Keratinocyte (primary cell): Measurements from ENCODE around the gene TENT4B. TPM values are rescaled to one million over a fixed set of nuclear protein-coding genes. Genes with fewer than 3 reads are reported as not detected.

Source experiments
- DNase-seq: peaks from one replicate; pipeline ENCODE4 v3.0.0-alpha.2; 2011; ENCODE audit warnings: low read depth, missing footprints, low spot score
- FAIRE-seq: peaks from 2 replicates; lab custom pipeline; 2011; peaks lifted over from hg19 to GRCh38; lab: Jason Lieb, UNC
- H2AFZ ChIP-seq: 2 replicates; pipeline ENCODE4 v1.6.0; 2012; ENCODE audit warnings: low read length, control low read depth, inconsistent platforms; ENCODE audit not compliant: control insufficient read depth
- H3K27ac ChIP-seq: 2 replicates; pipeline ENCODE4 v1.5.1; 2011; ENCODE audit warnings: low read length; ENCODE audit not compliant: control insufficient read depth, insufficient read depth
- H3K27me3 ChIP-seq: 3 replicates; pipeline ENCODE4 v1.6.0; 2011; ENCODE audit warnings: low read length; ENCODE audit not compliant: control insufficient read depth, insufficient read depth; ENCODE audit errors: extremely low read depth
- H3K36me3 ChIP-seq, 2 experiments: 2 replicates in 1 of 2; 3 replicates in 1 of 2; pipeline ENCODE4 v1.5.1; 2011; ENCODE audit warnings: low read length in 2 of 2, mild to moderate bottlenecking in 1 of 2; ENCODE audit not compliant: control insufficient read depth in 2 of 2, insufficient read depth in 2 of 2; ENCODE audit errors: extremely low read depth in 1 of 2
- H3K4me1 ChIP-seq: 3 replicates; pipeline ENCODE4 v1.5.1; 2011; ENCODE audit warnings: low read length; ENCODE audit not compliant: control insufficient read depth, insufficient read depth; ENCODE audit errors: extremely low read depth
- H3K4me2 ChIP-seq: 3 replicates; pipeline ENCODE4 v1.6.0; 2011; ENCODE audit warnings: low read depth, low read length; ENCODE audit not compliant: control insufficient read depth, insufficient read depth; ENCODE audit errors: extremely low read depth
- H3K4me3 ChIP-seq, 3 experiments: fragments of 200-600 bp in 1 of 3; sonication (generic) in 1 of 3; 2 replicates in 2 of 3; 3 replicates in 1 of 3; pipeline ENCODE4 v1.5.1; 2011 to 2016; ENCODE audit warnings: low read length in 3 of 3, mild to moderate bottlenecking in 3 of 3, control low read depth in 2 of 3, inconsistent platforms in 1 of 3, low read depth in 1 of 3, mixed read lengths in 1 of 3, mixed run types in 1 of 3, moderate library complexity in 1 of 3; ENCODE audit not compliant: control insufficient read depth in 2 of 3, insufficient read depth in 2 of 3; ENCODE audit errors: extremely low read depth in 1 of 3
- H3K79me2 ChIP-seq: 2 replicates; pipeline ENCODE4 v1.6.0; 2012; ENCODE audit warnings: low read length; ENCODE audit not compliant: control insufficient read depth, insufficient read depth
- H3K9ac ChIP-seq: 3 replicates; pipeline ENCODE4 v1.6.0; 2011; ENCODE audit warnings: low read length; ENCODE audit not compliant: control insufficient read depth, insufficient read depth; ENCODE audit errors: extremely low read depth
- H3K9me1 ChIP-seq: 3 replicates; pipeline ENCODE4 v1.6.0; 2011; ENCODE audit warnings: low read length; ENCODE audit not compliant: control insufficient read depth, insufficient read depth; ENCODE audit errors: extremely low read depth
- H3K9me3 ChIP-seq: 2 replicates; pipeline ENCODE4 v1.5.1; 2012; ENCODE audit warnings: low read depth, low read length; ENCODE audit not compliant: control insufficient read depth
- H4K20me1 ChIP-seq: 3 replicates; pipeline ENCODE4 v1.6.0; 2011; ENCODE audit warnings: low read length; ENCODE audit not compliant: control insufficient read depth, insufficient read depth; ENCODE audit errors: extremely low read depth
- CTCF ChIP-seq, 3 experiments: IDR thresholded peaks in 1 of 3; conservative IDR thresholded peaks in 1 of 3; optimal IDR thresholded peaks in 1 of 3; 2 replicates in 2 of 3; 3 replicates in 1 of 3; pipeline versions ENCODE3 to v1.5.1; 2011; ENCODE audit warnings: low read length in 3 of 3, mild to moderate bottlenecking in 3 of 3, moderate library complexity in 2 of 3, control low read depth in 1 of 3, inconsistent platforms in 1 of 3; ENCODE audit not compliant: insufficient read depth in 2 of 3; ENCODE audit errors: extremely low read depth in 1 of 3
- EZH2 ChIP-seq: IDR thresholded peaks from one replicate; pipeline ENCODE4 v1.6.1; 2012; ENCODE audit warnings: inconsistent platforms, mild to moderate bottlenecking, low read length, moderate library complexity
- dilution Hi-C: fragments of 300-500 bp; cut with MboI; formaldehyde crosslinking; loops from one replicate; pipeline ENCODE4 v1.7.0; 2020; ENCODE audit warnings: low sequenced_read_pairs; ENCODE audit not compliant: extremely low pct_ligation_motif_present
- polyA plus RNA-seq, 5 experiments: library from polyadenylated mRNA; depleted of rRNA in 3 of 5; stranded (reverse) in 3 of 5; stranded (forward) in 1 of 5; unstranded in 1 of 5; fragments of >200 nt; gene quantifications; 1 replicate in 1 of 5; 2 replicates in 3 of 5; 3 replicates in 1 of 5; pipeline versions ENCODE4 v1.2.1 to v1.2.3, GENCODE V29; 2011 to 2012; ENCODE audit warnings: missing spikeins in 2 of 5, low read depth in 1 of 5, low replicate concordance in 1 of 5

TENT4B gene
- polyA plus RNA-seq, 1 donor (not counting 4 experiments of a cell fraction or from before 2014, with no cell fraction given) = 14.8 TPM

GRCh38 chr16:50188619-50189136 is 35.6 kb downstream of the TENT4B start:
- no peak for DNase-seq

DNA sequence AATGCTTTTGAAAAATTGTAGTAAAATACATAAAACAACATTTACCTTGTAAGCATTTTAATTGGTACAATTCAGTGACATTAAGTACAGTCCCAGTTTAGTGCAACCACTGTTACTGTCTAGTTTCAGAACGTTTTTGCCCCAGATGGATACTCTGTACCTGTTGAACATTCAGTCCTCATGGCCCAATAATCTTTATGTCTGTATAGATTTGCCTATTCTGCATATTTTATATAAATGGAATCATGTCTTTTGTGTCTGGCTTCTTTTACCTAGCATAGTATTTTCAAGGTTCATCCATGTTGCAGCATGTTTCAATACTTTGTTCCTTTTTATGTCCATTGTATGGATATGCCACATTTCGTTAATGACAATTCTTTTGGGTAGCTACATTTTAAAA is 37.2 kb downstream of the TENT4B start:
- Histone ChIP-seq H3K27ac (no peak overlapping the region), H3K4me2 (no peak overlapping the region), H3K79me2 (peaks cover 64% of the 10 kb centered on the region), H4K20me1 (peaks cover 2% of the 10 kb centered on the region), H2AFZ (no peak overlapping the region), H3K9me3 (no peaks in the 10 kb centered on the region), H3K4me1 (peaks cover 14% of the 10 kb centered on the region), H3K9me1 (no peaks in the 10 kb centered on the region), H3K4me3 (no peak overlapping the region), H3K9ac (no peak overlapping the region), H3K36me3 (no peaks in the 10 kb centered on the region), H3K27me3 (no peaks in the 10 kb centered on the region)
- TF ChIP-seq EZH2 (no peak), CTCF (optimal IDR thresholded peaks at IDR 0.05 in 1 of 3, IDR thresholded peaks at IDR 0.05 in 1 of 3, conservative IDR thresholded peaks at IDR 0.05 in 1 of 3; ENCODE audit: extremely low read depth in 1 of 3, insufficient read depth in 2 of 3, low read length in 3 of 3) (no peak)
- DNase-seq (no peak), FAIRE-seq (no peak)
- dilution Hi-C loops = no loop called here

More at GRCh38 chr16:50188619-50189136, 35.6 kb downstream of the TENT4B start:
- dilution Hi-C loops = no loop called here
- H3K27ac ChIP-seq = no peak overlapping the region
- H3K36me3 ChIP-seq = no peaks in the 10 kb centered on the region
- H3K79me2 ChIP-seq = peaks cover 71% of the 10 kb centered on the region
- H3K4me1 ChIP-seq = peaks cover 5% of the 10 kb centered on the region
- no peak overlapping the region for H3K4me2 ChIP-seq
- no peaks in the 10 kb centered on the region for H3K9me1 ChIP-seq
- H4K20me1 ChIP-seq = peaks cover 2% of the 10 kb centered on the region
- H2AFZ ChIP-seq = no peak overlapping the region
- no peak for TF ChIP-seq CTCF (optimal IDR thresholded peaks at IDR 0.05 in 1 of 3, IDR thresholded peaks at IDR 0.05 in 1 of 3, conservative IDR thresholded peaks at IDR 0.05 in 1 of 3; ENCODE audit: extremely low read depth in 1 of 3, insufficient read depth in 2 of 3, low read length in 3 of 3)
- no peak for TF ChIP-seq EZH2
- H3K4me3 ChIP-seq = no peak overlapping the region
- H3K27me3 ChIP-seq = no peaks in the 10 kb centered on the region
- no peak for FAIRE-seq
- H3K9ac ChIP-seq = no peak overlapping the region
- no peaks in the 10 kb centered on the region for H3K9me3 ChIP-seq
